ENCODE data around the gene SENP8.
"Not testable (repeated sequence)": the region's sequence is repeated elsewhere in the genome, so short reads cannot be mapped to it uniquely, and the experiment has no call there.

SENP8 gene

GRCh38 chr15:72169236-72169920 lies 51.2 kb downstream of the SENP8 start:
- no peak overlapping the region for H3K4me3 ChIP-seq (ENCODE audit: low read depth, low read length)
- no peak for DNase-seq (ENCODE audit: low read depth)
- no peak for TF ChIP-seq CTCF (IDR thresholded peaks at IDR 0.05; ENCODE audit: control insufficient read depth, extremely low read depth, insufficient read depth)

GRCh38 chr15:72169921-72170611 lies 51.9 kb downstream of the SENP8 start:
- no peak for DNase-seq (ENCODE audit: low read depth)
- H3K4me3 ChIP-seq (ENCODE audit: low read depth, low read length): no peak overlapping the region
- TF ChIP-seq CTCF (IDR thresholded peaks at IDR 0.05; ENCODE audit: control insufficient read depth, extremely low read depth, insufficient read depth): no peak

GRCh38 chr15:72170691-72171090 lies 52.5 kb downstream of the SENP8 start:
- no peak for TF ChIP-seq CTCF (IDR thresholded peaks at IDR 0.05; ENCODE audit: control insufficient read depth, extremely low read depth, insufficient read depth)
- no peak for DNase-seq (ENCODE audit: low read depth)
- no peak overlapping the region for H3K4me3 ChIP-seq (ENCODE audit: low read depth, low read length)

GRCh38 chr15:72171978-72172377 lies 53.8 kb downstream of the SENP8 start:
- not testable (repeated sequence) for H3K4me3 ChIP-seq (ENCODE audit: low read depth, low read length)

GRCh38 chr15:72172796-72173195 lies 54.6 kb downstream of the SENP8 start:
- no peak for TF ChIP-seq CTCF (IDR thresholded peaks at IDR 0.05; ENCODE audit: control insufficient read depth, extremely low read depth, insufficient read depth)
- DNase-seq (ENCODE audit: low read depth): no peak
- no peak overlapping the region for H3K4me3 ChIP-seq (ENCODE audit: low read depth, low read length)

More at GRCh38 chr15:72171978-72172377, 53.8 kb downstream of the SENP8 start:
- DNase-seq (ENCODE audit: low read depth): not testable (repeated sequence)

- no peak overlapping the region for H3K4me3 ChIP-seq (ENCODE audit: low read depth, low read length)
- TF ChIP-seq CTCF (IDR thresholded peaks at IDR 0.05; ENCODE audit: control insufficient read depth, extremely low read depth, insufficient read depth): no peak
- no peak for DNase-seq (ENCODE audit: low read depth)
Measured at GRCh38 chr15:72173401-72173800, 55.2 kb downstream of the SENP8 start.

GRCh38 chr15:72173864-72174550 lies 55.8 kb downstream of the SENP8 start:
- peak; percentile 63 for DNase-seq (ENCODE audit: low read depth)
- no peak overlapping the region for H3K4me3 ChIP-seq (ENCODE audit: low read depth, low read length)
- TF ChIP-seq CTCF (IDR thresholded peaks at IDR 0.05; ENCODE audit: control insufficient read depth, extremely low read depth, insufficient read depth): no peak

Data from LNCaP clone FGC (cell line).